CD14-positive monocyte (primary cell): ENCODE measurements around the gene HHIPL1. TPM values are rescaled to one million over a fixed set of nuclear protein-coding genes. Genes with fewer than 3 reads are reported as not detected.
A peak's percentile ranks its signal among the peaks of the same experiment; 100 is the strongest.

Source experiments
- DNase-seq, 3 donors: peaks; one replicate each; pipeline ENCODE4 v3.0.0-alpha.2; 2011 to 2022
- H2AFZ ChIP-seq: 2 replicates; pipeline ENCODE4 v1.6.0; 2012; ENCODE audit warnings: mild to moderate bottlenecking, low read depth, low read length, inconsistent platforms; ENCODE audit not compliant: insufficient read depth, poor library complexity, severe bottlenecking
- H3K27ac ChIP-seq, 2 donors: 1 replicate in 1 of 2; 2 replicates in 1 of 2; pipeline ENCODE4 v1.5.1; 2012 to 2013; ENCODE audit warnings: low read length in 2 of 2, control low read depth in 1 of 2, inconsistent platforms in 1 of 2, low read depth in 1 of 2, mild to moderate bottlenecking in 1 of 2
- H3K27me3 ChIP-seq, 2 donors: one replicate each; pipeline versions ENCODE4 v1.6.0 to v1.6.1; 2011 to 2013; ENCODE audit warnings: low read length in 2 of 2; ENCODE audit not compliant: control insufficient read depth in 2 of 2, insufficient read depth in 2 of 2
- H3K36me3 ChIP-seq, 2 donors: replicated peaks in 1 of 2; 1 replicate in 1 of 2; 2 replicates in 1 of 2; pipeline versions ENCODE4 v1.5.1 to v1.6.1; 2012 to 2013; ENCODE audit warnings: low read length in 2 of 2, control low read depth in 1 of 2, inconsistent platforms in 1 of 2, mild to moderate bottlenecking in 1 of 2; ENCODE audit not compliant: insufficient read depth in 2 of 2, control insufficient read depth in 1 of 2
- H3K4me1 ChIP-seq, 2 donors: 1 replicate in 1 of 2; 2 replicates in 1 of 2; pipeline versions ENCODE4 v1.5.1 to v1.6.1; 2012 to 2013; ENCODE audit warnings: low read length in 2 of 2, control low read depth in 1 of 2, inconsistent platforms in 1 of 2, mild to moderate bottlenecking in 1 of 2, moderate library complexity in 1 of 2; ENCODE audit not compliant: insufficient read depth in 2 of 2, control insufficient read depth in 1 of 2
- H3K4me2 ChIP-seq: replicated peaks from 2 replicates; pipeline ENCODE3; 2012; ENCODE audit warnings: low read length, moderate library complexity, mild to moderate bottlenecking; ENCODE audit not compliant: poor library complexity, severe bottlenecking; ENCODE audit errors: extremely low read depth
- H3K4me3 ChIP-seq, 3 experiments: fragments of 200-600 bp in 1 of 3; sonication (generic) in 1 of 3; replicated peaks in 1 of 3; 1 replicate in 2 of 3; 2 replicates in 1 of 3; pipeline ENCODE4 v1.5.1; 2011 to 2013; ENCODE audit warnings: low read length in 3 of 3, mild to moderate bottlenecking in 3 of 3, control low read depth in 2 of 3, low read depth in 2 of 3, inconsistent platforms in 1 of 3, moderate library complexity in 1 of 3
- H3K79me2 ChIP-seq: 2 replicates; pipeline ENCODE4 v1.6.0; 2012; ENCODE audit warnings: mild to moderate bottlenecking, control low read depth, inconsistent platforms, low read length, moderate library complexity; ENCODE audit not compliant: insufficient read depth
- H3K9ac ChIP-seq: 2 replicates; pipeline ENCODE4 v1.6.0; 2017; ENCODE audit warnings: low read length, mild to moderate bottlenecking; ENCODE audit not compliant: insufficient read depth, poor library complexity, severe bottlenecking
- H3K9me3 ChIP-seq, 2 donors: replicated peaks in 1 of 2; 1 replicate in 1 of 2; 2 replicates in 1 of 2; pipeline versions ENCODE4 v1.5.1 to v1.6.1; 2012 to 2013; ENCODE audit warnings: low read length in 2 of 2, control low read depth in 1 of 2; ENCODE audit not compliant: control insufficient read depth in 1 of 2, insufficient read depth in 1 of 2
- H4K20me1 ChIP-seq: 2 replicates; pipeline ENCODE4 v1.6.0; 2012; ENCODE audit warnings: mild to moderate bottlenecking, low read length, control low read depth, moderate library complexity; ENCODE audit not compliant: insufficient read depth
- H3K27ac Mint-ChIP-seq, 7 donors: one replicate each; pipeline ENCODE4 v1.8.0; 2020; ENCODE audit warnings: mild to moderate bottlenecking in 7 of 7, mixed read lengths in 7 of 7, moderate library complexity in 6 of 7, inconsistent platforms in 2 of 7
- H3K27me3 Mint-ChIP-seq, 3 donors: one replicate each; pipeline ENCODE4 v1.8.0; 2021 to 2022; ENCODE audit warnings: low read depth in 3 of 3, mild to moderate bottlenecking in 3 of 3, mixed read lengths in 3 of 3, moderate library complexity in 3 of 3, inconsistent platforms in 1 of 3
- H3K36me3 Mint-ChIP-seq, 2 donors: one replicate each; pipeline ENCODE4 v1.8.0; 2020; ENCODE audit warnings: mixed read lengths in 2 of 2, inconsistent platforms in 1 of 2, mild to moderate bottlenecking in 1 of 2
- H3K4me1 Mint-ChIP-seq: one replicate; pipeline ENCODE4 v1.8.0; 2020; ENCODE audit warnings: mild to moderate bottlenecking, mixed read lengths
- H3K4me3 Mint-ChIP-seq, 2 donors: one replicate each; pipeline ENCODE4 v1.8.0; 2020; ENCODE audit warnings: mild to moderate bottlenecking in 2 of 2, mixed read lengths in 2 of 2, moderate library complexity in 1 of 2
- H3K9me3 Mint-ChIP-seq, 7 donors: one replicate each; pipeline ENCODE4 v1.8.0; 2020 to 2022; ENCODE audit warnings: mixed read lengths in 7 of 7, mild to moderate bottlenecking in 6 of 7, moderate library complexity in 6 of 7, inconsistent platforms in 2 of 7
- CTCF ChIP-seq: fragments of 200-600 bp; IDR thresholded peaks from one replicate; pipeline ENCODE4 v1.8.0; 2022; ENCODE audit warnings: antibody characterized with exemption, mild to moderate bottlenecking
- WGBS: methylation state at CpG from one replicate; pipeline ENCODE4 v1.1.5; 2013; ENCODE audit warnings: missing lambda C conversion rate; ENCODE audit not compliant: insufficient coverage; 5-methylcytosine and 5-hydroxymethylcytosine counted together
- intact Hi-C, 2 donors: fragments of 100-400 bp; cut with micrococcal nuclease; formaldehyde crosslinking; loops; one replicate each; pipeline versions ENCODE4 v1.15.0 to v1.15.1; 2023
- polyA plus RNA-seq, 3 donors: library from polyadenylated mRNA; depleted of rRNA in 1 of 3; unstranded in 2 of 3; stranded (reverse) in 1 of 3; fragments of 300-500 nt in 2 of 3; fragments of >200 nt in 1 of 3; fragmentation: Illumina TruSeq in 2 of 3; gene quantifications; 1 replicate in 2 of 3; 2 replicates in 1 of 3; pipeline ENCODE4 v1.2.3, GENCODE V29; 2012 to 2021

HHIPL1 gene
- polyA plus RNA-seq, 3 donors: 0.09 TPM; not detected in 2

- H3K27me3 Mint-ChIP-seq: peaks cover 5 to 11% (median 8%) of the 10 kb centered on the region in 3 donors
- Histone ChIP-seq H2AFZ (no peak overlapping the region), H3K27me3 (no peaks in the 10 kb centered on the region), H3K4me1 (no peaks in the 10 kb centered on the region), H3K27ac (no peak overlapping the region), H4K20me1 (no peaks in the 10 kb centered on the region), H3K9ac (no peak overlapping the region), H3K36me3 (no peaks in the 10 kb centered on the region), H3K4me3 (no peak overlapping the region), H3K4me2 (no peak overlapping the region), H3K9me3 (no peaks in the 10 kb centered on the region), H3K79me2 (no peaks in the 10 kb centered on the region)
- no peak for DNase-seq
- H3K4me3 Mint-ChIP-seq: no peak overlapping the region
- TF ChIP-seq CTCF: no peak
- no peak overlapping the region for H3K27ac Mint-ChIP-seq
- H3K4me1 Mint-ChIP-seq: no peaks in the 10 kb centered on the region
- peaks cover 0 to 3% (median 0%) of the 10 kb centered on the region in 7 donors for H3K9me3 Mint-ChIP-seq
- H3K36me3 Mint-ChIP-seq: no peaks in the 10 kb centered on the region
- intact Hi-C loops: loop anchor here (2.0 to 5.0 kb wide), 2 partner anchors 109 to 110 kb away; no protein-coding TSS in a partner anchor
- WGBS: 86% methylated on average over 13 of the region's 13 CpGs
These were observed 17.2 kb upstream of the HHIPL1 start for GRCh38 chr14:99627510-99628381.

- Histone ChIP-seq H3K4me2 (no peak overlapping the region), H3K9ac (no peak overlapping the region), H2AFZ (peak overlapping the region; percentile 21), H3K36me3 (no peaks in the 10 kb centered on the region), H3K27me3 (no peaks in the 10 kb centered on the region), H3K9me3 (no peaks in the 10 kb centered on the region), H3K4me3 (no peak overlapping the region), H3K79me2 (no peaks in the 10 kb centered on the region), H4K20me1 (no peaks in the 10 kb centered on the region), H3K27ac (no peak overlapping the region), H3K4me1 (no peaks in the 10 kb centered on the region)
- Mint-ChIP-seq H3K36me3 (no peaks in the 10 kb centered on the region), H3K27ac (no peak overlapping the region), H3K9me3 (peaks cover 0 to 3% (median 0%) of the 10 kb centered on the region in 7 donors), H3K27me3 (peaks cover 5 to 10% (median 9%) of the 10 kb centered on the region in 3 donors), H3K4me1 (no peaks in the 10 kb centered on the region), H3K4me3 (no peak overlapping the region)
- intact Hi-C loops: loop anchor here (2.0 to 5.0 kb wide), 2 partner anchors 110 to 112 kb away; no protein-coding TSS in a partner anchor
- peak; percentile 90 for TF ChIP-seq CTCF
- 25% methylated on average over 19 of the region's 20 CpGs for WGBS
- DNase-seq: peak; percentile 15 to 48 (median 25)
These were observed 15.9 kb upstream of the HHIPL1 start for GRCh38 chr14:99628887-99629618.
